Measurements from ENCODE around the gene DUSP9.
"Not testable (repeated sequence)": the region's sequence is repeated elsewhere in the genome, so short reads cannot be mapped to it uniquely, and the experiment has no call there.

Gene DUSP9

GRCh38 chrX:153603131-153603656, 43.8 kb upstream of the DUSP9 start:
- TF ChIP-seq ZFP3 (CRISPR knock-in tag; IDR thresholded peaks at IDR 0.05) (no peak), ZNF565 (CRISPR knock-in tag; conservative IDR thresholded peaks at IDR 0.05; ENCODE audit: low read depth) (no peak), CSRNP3 (CRISPR knock-in tag; IDR thresholded peaks at IDR 0.05) (no peak), SNAI2 (CRISPR knock-in tag; IDR thresholded peaks at IDR 0.05) (no peak)
- TF ChIP-seq, protein P1, sequence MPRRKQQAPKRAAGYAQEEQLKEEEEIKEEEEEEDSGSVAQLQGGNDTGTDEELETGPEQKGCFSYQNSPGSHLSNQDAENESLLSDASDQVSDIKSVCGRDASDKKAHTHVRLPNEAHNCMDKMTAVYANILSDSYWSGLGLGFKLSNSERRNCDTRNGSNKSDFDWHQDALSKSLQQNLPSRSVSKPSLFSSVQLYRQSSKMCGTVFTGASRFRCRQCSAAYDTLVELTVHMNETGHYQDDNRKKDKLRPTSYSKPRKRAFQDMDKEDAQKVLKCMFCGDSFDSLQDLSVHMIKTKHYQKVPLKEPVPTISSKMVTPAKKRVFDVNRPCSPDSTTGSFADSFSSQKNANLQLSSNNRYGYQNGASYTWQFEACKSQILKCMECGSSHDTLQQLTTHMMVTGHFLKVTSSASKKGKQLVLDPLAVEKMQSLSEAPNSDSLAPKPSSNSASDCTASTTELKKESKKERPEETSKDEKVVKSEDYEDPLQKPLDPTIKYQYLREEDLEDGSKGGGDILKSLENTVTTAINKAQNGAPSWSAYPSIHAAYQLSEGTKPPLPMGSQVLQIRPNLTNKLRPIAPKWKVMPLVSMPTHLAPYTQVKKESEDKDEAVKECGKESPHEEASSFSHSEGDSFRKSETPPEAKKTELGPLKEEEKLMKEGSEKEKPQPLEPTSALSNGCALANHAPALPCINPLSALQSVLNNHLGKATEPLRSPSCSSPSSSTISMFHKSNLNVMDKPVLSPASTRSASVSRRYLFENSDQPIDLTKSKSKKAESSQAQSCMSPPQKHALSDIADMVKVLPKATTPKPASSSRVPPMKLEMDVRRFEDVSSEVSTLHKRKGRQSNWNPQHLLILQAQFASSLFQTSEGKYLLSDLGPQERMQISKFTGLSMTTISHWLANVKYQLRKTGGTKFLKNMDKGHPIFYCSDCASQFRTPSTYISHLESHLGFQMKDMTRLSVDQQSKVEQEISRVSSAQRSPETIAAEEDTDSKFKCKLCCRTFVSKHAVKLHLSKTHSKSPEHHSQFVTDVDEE (CRISPR knock-in tag; IDR thresholded peaks at IDR 0.05) = no peak
- ATAC-seq = no peak

DNA sequence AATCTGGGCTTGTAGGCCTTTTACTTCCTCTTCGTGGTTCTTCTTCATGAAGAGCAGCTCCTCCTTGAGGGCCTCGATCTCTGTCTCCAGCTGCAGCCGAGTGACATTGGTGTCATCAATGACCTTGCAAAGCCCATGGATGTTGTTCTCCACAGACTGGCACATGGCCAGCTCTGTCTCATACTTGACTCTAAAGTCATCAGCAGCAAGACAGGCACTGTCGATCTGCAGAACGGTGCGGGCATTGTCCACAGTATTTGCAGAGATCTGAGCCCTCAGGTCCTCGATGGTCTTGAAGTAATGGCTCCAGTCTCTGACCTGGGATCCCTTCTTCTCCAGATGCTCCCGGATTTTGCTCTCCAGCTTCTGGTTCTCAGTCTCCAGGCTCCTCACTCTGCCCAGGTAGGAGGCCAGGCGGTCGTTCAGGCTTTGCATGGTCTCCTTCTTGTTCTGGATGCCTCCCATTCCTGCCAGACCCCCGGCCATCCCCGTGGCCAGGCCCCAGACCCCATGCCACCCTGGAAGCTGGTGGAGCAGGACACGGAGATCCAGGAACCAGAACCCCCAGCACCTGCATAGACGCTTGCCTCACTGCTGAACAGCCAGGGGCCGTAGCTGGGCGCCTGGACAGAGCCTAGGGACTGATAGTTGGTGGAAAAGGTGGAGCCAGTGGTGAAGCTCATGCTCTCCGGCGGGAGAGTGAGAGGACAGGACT, 42.2 kb upstream of the DUSP9 start:
- not testable (repeated sequence) for ATAC-seq

- ATAC-seq = no peak
Observed at GRCh38 chrX:153606503-153606902, 40.5 kb upstream of the DUSP9 start.

GRCh38 chrX:153608376-153608775, 38.6 kb upstream of the DUSP9 start:
- no peak for ATAC-seq
- no peak for TF ChIP-seq ZC3H10 (CRISPR knock-in tag; IDR thresholded peaks at IDR 0.05)
- no peak for TF ChIP-seq ZNF70 (CRISPR knock-in tag; IDR thresholded peaks at IDR 0.05)
- TF ChIP-seq ZFP30 (CRISPR knock-in tag; IDR thresholded peaks at IDR 0.05) = no peak

More at GRCh38 chrX:153606503-153606902, 40.5 kb upstream of the DUSP9 start:
- TF ChIP-seq SNAI2 (CRISPR knock-in tag; IDR thresholded peaks at IDR 0.05) (no peak), TCF4 (CRISPR knock-in tag; IDR thresholded peaks at IDR 0.05; ENCODE audit: borderline replicate concordance) (no peak), CSDC2 (CRISPR knock-in tag; IDR thresholded peaks at IDR 0.05) (no peak), ZFP3 (CRISPR knock-in tag; IDR thresholded peaks at IDR 0.05) (no peak), GLIS3 (CRISPR knock-in tag; IDR thresholded peaks at IDR 0.05) (no peak), ARNTL (CRISPR knock-in tag; IDR thresholded peaks at IDR 0.05; ENCODE audit: borderline replicate concordance, low read depth) (no peak), BACH2 (CRISPR knock-in tag; IDR thresholded peaks at IDR 0.05; ENCODE audit: borderline replicate concordance) (no peak)

DNA sequence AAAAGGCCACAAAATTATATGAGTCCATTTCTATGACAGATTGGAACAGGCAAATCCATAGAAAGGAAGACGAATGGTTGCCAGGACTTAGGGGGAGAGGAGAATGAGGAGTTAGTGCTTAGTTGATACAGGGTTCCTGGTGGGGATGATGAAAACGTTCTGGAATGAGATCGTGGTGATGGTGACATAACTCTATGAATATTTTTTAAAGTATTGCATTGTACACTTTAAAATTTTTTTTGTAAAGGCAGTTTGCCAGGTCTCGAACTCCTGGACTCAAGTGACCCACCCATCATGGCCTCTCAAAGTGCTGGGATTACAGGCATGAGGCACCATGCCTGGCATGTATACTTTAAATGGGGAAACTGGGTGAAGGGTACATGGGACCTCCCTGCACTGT, 38.2 kb upstream of the DUSP9 start:
- no peak for ATAC-seq
- TF ChIP-seq CSDC2 (CRISPR knock-in tag; IDR thresholded peaks at IDR 0.05) = no peak
- no peak for TF ChIP-seq SNAI2 (CRISPR knock-in tag; IDR thresholded peaks at IDR 0.05)

DNA sequence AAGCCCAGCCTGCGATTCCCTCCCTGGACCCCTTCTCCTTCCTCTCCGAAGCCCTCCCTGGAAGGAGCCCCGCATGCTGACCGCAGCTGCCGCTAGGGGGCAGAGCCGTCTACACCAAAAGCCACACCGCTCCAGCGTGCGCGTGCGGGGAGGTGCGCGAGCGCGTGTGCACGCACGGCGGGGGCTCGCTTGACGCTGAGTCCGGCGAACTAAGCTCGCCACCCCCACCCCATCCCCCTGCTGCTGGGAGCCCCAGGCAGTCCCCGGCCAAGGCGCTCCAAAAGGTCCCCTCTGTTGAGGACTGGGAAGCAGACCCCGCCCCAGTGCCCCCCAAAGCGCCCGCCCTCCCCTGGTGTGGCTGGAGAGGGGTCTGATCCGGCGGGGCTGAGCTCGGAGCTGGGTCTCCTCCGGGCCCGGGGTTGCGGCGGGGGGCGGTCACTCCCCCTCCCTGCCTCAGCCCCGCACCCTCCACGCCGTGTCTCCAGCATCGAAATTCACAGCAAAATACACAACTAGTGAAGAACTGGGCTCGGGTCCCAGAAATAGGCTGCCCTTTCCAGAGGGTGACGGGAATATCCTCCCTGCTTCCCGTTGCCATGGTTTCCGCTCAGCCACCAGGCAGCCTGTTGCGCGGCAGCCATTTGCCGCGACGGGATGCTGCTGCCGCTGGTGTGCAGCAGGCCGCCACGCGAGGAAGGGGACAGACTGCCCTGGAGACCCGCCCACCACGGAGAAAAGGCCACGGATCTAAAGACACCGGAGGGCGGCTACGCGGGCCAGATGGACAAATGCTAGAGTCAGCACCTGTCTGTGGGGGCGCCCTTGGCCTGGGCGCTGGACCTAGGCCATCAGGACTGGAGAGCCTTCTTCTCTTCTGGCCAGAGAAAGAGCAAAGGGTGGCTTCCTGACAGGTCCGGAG, 36.8 kb upstream of the DUSP9 start:
- peak; percentile 97 for ATAC-seq
- TF ChIP-seq OSR1 (CRISPR knock-in tag; IDR thresholded peaks at IDR 0.05) (no peak), ZNF8 (CRISPR knock-in tag; IDR thresholded peaks at IDR 0.05) (no peak), ARNTL (CRISPR knock-in tag; IDR thresholded peaks at IDR 0.05; ENCODE audit: borderline replicate concordance, low read depth) (no peak), ZNF70 (CRISPR knock-in tag; IDR thresholded peaks at IDR 0.05) (no peak), GLIS3 (CRISPR knock-in tag; IDR thresholded peaks at IDR 0.05) (no peak), ISL1 (CRISPR knock-in tag; IDR thresholded peaks at IDR 0.05) (no peak), PPARA (CRISPR knock-in tag; IDR thresholded peaks at IDR 0.05; ENCODE audit: borderline replicate concordance) (no peak), ZFP3 (CRISPR knock-in tag; IDR thresholded peaks at IDR 0.05) (no peak), CSRNP3 (CRISPR knock-in tag; IDR thresholded peaks at IDR 0.05) (no peak), BACH2 (CRISPR knock-in tag; IDR thresholded peaks at IDR 0.05; ENCODE audit: borderline replicate concordance) (no peak)
- TF ChIP-seq, protein P2, sequence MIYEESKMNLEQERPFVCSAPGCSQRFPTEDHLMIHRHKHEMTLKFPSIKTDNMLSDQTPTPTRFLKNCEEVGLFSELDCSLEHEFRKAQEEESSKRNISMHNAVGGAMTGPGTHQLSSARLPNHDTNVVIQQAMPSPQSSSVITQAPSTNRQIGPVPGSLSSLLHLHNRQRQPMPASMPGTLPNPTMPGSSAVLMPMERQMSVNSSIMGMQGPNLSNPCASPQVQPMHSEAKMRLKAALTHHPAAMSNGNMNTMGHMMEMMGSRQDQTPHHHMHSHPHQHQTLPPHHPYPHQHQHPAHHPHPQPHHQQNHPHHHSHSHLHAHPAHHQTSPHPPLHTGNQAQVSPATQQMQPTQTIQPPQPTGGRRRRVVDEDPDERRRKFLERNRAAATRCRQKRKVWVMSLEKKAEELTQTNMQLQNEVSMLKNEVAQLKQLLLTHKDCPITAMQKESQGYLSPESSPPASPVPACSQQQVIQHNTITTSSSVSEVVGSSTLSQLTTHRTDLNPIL (CRISPR knock-in tag; IDR thresholded peaks at IDR 0.05; ENCODE audit: low read depth) = no peak
- TF ChIP-seq, protein P1 (CRISPR knock-in tag; IDR thresholded peaks at IDR 0.05) = no peak

Data from SK-N-SH treated with all-trans-retinoic acid at 6 μM for 48 hours (cell line).